GM19025 (cell line): ENCODE measurements around the gene FLNA.
A peak's percentile ranks its signal among the peaks of the same experiment; 100 is the strongest.
"Not testable (repeated sequence)": the region's sequence is repeated elsewhere in the genome, so short reads cannot be mapped to it uniquely, and the experiment has no call there.

ENCODE experiments used
- ATAC-seq: cut with Tn5 transposase; IDR thresholded peaks from one replicate; pipeline ENCODE4 v1.9.1; 2021; ENCODE audit warnings: mild to moderate bottlenecking, low read depth, moderate library complexity; ENCODE audit not compliant: unreplicated experiment

FLNA gene

DNA sequence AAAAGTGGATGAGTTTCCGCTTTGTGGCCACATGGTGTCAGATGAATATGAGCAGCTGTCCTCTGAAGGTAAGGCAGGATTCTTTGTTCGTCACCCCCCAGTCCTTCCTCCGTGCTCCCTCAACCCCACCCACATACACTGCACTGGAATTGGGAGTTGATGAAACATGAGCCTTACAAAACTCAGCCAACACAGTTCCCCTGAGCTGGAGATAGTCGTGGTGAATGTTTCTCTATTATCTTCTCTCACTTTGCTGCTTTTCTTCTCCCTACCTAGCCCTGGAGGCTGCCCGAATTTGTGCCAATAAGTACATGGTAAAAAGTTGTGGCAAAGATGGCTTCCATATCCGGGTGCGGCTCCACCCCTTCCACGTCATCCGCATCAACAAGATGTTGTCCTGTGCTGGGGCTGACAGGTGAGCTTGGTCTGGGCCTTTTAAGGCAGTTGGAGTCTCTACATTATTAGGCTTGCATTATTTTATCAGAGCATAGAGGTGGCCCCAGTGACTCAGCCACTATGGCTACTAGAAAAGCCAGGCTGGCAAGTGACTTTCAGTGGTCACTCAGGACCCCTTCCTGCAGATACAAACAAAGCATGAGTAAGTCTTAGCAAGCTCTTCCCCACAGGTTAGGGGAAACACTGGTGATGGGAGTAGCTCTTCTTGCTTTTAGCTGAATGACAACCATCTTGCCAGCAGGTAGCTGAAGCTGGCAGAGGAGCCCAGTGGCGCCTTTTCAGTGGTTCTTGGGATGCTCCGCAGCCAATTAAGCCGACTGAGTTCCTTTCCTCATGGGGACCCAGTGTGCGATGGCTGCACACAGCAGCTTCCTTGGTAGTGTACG is 25.3 kb upstream of the FLNA start:
- ATAC-seq, result no peak

- ATAC-seq, result no peak
Observed at GRCh38 chrX:154398668-154399526, 24.5 kb upstream of the FLNA start.

DNA sequence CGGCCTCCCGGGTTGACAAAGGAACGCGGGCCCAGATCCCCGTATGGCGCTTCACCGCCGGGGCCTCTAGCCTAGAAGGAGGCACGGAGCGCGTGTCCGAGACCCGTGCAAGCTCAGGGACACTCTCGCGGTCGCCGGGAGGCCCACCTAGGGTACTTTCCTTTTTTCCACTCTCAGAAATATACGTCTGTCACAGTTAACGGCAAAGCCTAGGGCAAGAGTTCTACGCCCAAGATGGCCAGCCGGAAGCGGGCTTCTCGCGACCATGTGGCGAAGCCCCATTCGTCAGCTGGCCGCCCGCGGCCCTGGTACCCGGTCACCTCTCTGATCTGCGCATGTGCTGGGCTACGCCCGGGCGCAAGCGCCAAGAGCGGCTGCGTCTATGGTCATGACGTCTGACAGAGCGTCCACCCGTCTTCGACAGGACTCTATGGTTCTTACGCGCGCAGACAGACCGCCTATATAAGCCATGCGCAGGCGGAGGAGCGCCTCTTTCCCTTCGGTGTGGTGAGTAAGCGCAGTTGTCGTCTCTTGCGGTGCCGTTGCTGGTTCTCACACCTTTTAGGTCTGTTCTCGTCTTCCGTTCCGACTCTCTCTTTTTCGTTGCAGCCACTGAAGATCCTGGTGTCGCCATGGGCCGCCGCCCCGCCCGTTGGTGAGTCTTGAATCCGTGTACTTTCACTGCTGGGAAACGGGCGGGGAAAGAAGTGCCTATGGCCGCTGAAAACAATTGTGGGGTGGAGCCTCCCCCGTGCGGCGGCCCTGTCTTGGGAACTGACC is 23.6 kb upstream of the FLNA start, which contains the start of gene RPL10:
Gene RPL10 (plus strand): TSS at position 490 of the 780 bp plus-strand sequence. CDS start 143 bp downstream, at position 633.
- peak; percentile 73 for ATAC-seq

DNA sequence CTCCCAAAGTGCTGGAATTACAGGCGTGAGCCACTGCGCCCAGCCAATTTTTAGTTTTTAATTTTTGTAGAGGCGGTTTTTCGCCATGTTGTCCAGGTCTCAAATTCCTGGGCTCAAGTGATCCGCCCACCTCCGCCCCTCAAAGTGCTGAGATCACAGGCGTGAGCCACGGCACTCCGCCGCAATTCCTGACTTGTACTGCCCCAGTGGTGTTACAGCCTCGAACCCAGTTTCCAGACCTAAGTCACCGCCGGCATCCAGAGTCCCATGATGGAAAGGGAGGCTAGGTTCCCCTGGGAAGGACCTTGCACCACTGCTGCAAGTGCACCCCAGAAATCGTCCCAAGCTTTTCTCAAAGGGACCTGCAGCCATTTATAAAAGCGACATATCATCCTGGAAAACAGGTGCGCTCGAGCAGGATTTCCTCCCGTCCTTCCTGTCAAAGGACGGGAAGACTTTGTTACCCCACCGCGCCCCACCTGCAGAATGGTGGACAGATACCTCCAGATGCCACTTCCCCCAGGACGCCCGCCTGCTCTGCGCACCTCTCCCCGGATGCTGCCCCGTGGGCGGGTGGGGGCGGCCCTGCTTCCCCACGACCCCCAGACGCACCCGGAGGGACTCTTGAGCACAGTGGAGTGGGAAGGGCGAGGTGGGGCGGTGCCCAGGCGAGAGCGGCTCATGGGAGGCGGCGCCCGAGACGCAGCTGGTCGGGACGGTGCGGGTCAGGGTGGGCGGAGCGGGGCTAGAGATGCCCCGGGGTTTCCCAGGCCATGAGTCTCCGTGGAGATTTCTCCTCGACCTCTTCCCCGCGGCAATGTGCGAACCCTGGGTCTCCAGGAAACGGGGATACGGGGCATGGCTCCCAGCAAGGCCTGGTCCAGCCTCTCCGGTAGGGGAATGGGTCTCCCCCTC is 22.8 kb upstream of the FLNA start:
- ATAC-seq, result peak; percentile 55

DNA sequence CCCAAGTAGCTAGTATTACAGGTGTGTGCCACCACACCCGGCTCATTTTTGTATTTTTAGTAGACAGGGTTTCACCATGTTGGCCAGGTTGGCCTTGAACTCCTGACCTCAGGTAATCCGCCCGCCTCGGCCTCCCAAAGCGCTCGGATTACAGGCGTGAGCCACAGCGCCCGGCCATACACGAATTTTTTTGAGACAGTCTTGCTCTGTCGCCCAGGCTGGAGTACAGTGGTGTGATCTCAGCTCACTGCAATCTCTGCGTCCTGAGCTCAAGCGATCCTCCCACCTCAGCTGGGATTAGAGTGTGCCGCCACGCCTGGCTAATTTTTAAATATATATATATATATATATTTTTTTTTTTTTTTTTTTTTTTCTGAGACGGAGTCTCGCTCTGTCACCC is 21.9 kb upstream of the FLNA start:
- ATAC-seq, result not testable (repeated sequence)

DNA sequence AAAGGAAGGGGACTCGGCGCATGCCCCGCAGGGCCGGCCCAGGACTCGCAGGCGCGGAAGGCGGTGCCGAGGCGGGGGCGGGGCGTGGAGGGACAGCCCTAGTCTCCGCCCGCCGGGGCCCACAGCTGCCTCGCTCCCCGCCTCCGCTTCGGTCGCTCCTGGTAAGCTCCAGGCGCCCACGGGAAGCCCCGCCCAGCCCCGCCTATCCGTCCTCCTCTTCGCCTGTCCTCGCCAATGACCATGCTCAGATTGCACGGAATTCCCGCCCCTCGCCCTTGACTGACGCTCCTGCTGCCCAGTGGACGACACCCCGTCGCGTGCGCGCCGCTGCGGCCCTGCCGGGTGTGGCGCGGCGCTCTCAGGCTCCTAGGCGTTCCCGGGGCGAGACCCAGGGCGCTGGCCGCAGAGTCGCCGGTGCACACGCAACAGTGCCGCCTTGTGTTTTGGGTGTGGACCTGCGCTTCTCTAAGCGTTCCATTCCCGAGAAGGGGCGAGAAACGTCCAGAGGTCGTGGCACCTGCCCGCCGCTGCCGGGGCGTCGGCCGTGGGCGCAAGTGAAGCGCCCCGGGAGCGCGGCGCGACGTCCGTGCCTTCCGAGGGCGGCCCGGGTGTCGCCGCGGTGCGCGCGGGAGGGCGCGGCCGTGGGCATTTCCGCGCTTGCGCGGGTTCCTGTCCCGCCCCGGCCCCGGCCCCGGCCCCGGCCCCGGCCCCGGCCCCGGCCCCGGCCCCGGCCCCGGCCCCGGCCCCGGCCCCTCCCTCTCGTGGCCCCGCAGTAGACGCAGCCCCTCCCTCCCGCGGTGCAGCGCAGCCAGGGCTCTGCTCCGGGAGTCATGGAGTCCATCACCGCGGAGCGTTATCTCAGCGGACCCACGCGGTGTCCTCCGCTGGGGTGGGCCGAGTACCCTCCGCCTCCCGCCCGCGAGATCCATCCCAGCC is 15.6 kb upstream of the FLNA start:
- peak; percentile 65 for ATAC-seq

DNA sequence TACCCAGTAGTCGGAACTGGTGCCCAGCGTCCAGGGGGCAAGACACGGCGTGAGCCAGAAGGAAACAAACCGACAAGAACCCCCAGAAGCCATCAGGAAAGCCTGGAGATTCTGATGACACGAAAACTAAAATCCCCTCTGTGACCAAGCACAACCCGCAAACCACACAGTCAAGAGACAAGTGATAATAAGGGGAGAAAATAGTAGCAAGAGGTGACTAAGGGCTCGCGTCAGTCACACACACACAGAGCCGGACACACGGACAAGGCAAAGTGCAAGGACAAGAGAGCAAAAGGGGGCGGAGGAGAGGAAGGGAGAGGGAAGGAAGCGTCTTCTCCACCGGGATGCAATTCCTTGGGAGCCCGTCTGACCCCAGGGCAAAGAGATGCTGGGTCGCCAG is 14.2 kb upstream of the FLNA start:
- not testable (repeated sequence) for ATAC-seq

DNA sequence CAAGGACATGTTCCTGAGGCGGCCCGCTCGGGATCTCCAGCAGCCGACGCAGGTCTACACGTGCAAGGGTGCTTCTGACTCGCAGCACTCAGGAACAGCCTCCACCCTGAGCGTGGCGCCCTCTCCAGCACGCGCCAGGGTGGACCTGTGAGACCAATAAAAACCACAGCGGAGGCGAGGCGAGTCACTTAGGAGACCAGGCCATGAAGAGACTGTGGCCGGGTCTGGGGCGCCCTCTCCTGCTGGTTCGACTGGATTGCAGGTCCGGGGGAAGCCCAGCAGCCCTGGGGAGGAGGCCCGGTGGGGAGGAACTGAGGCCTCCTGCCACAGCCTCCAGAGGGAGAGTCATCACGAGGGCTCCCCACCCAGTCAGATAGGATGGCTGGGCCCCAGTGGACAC is 13.7 kb upstream of the FLNA start:
- ATAC-seq, result not testable (repeated sequence)

DNA sequence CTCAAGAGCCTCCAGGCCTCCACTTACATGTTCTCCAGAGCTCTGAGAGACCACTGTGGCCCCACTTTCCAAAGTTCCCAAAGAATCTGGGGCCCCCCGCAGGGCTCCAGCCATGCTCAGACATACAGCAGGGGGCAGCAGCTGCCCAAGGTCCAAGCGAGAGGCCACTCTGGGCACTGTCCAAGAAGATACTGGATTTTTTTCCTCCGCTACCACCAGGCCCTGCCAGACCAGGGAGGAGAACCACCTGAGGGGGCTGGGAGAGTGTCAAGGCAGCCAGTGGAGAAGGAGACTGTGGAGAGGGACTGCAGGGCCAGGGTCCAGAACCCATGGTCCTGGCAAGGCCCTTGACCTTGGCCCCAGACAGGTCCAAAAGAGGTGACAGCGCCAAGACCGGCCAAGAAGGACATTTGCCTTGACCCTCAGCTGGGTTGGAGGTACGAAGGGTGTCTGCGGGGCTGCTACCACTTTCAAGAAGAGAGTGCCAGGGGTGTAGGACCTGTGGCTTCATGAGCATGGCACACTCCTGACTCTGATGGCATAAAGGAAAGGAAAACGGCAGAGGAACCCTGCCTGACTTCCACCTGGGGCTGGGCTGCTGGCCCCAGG is 10.0 kb upstream of the FLNA start:
- no peak for ATAC-seq

DNA sequence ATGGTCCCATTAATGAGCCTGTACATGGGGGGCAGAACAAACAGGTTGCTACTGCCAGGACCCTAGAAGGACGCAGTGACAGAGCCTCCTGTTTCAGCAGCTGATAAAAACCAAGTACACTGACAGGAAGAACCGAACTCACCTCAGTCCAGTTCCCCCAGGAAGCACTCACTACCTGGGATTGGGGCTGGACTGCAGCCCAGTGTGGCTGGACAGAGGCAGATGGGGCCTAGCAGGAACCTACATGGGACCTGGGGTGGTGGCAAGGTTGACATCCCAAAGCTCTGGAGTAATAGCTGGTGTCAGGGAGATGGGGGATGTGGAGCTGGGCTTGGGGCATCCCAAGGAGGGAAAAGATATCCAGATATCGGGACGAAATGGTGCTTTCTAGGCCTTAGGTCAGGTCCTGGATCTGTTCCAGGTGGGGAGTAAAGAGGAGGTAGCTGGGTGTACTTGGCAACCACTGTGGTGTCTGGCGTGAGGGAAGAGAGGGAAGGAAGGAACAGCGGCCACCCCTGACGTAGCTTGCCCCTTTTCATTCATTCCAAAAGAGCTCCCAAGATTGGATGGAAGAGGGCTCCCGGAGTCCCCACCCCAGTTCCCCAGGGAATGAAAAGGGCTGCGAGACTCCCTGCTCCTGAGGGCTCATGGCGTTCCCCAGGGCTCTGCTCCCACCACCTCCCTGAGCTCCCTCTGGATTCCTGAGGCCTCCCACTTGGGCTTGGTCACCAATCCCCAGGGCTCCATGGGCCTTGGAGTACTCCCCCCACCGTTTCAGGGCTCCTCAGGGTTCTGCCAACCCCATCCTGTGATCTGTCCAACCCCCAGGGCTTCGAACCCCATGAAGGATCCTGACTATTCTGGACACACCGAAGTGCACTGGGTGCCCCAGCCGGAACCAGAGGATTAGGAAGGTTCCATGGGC is 9.2 kb upstream of the FLNA start:
- ATAC-seq, result no peak

- ATAC-seq, result no peak
Observed at GRCh38 chrX:154382483-154383069, 8.1 kb upstream of the FLNA start.

- ATAC-seq, result no peak
Observed at GRCh38 chrX:154381271-154381670, 6.8 kb upstream of the FLNA start.

GRCh38 chrX:154380787-154381186 is 6.4 kb upstream of the FLNA start:
- ATAC-seq, result no peak

GRCh38 chrX:154380153-154380552 is 5.7 kb upstream of the FLNA start:
- ATAC-seq, result no peak

- ATAC-seq, result no peak
Observed at GRCh38 chrX:154379569-154379951, 5.1 kb upstream of the FLNA start.

DNA sequence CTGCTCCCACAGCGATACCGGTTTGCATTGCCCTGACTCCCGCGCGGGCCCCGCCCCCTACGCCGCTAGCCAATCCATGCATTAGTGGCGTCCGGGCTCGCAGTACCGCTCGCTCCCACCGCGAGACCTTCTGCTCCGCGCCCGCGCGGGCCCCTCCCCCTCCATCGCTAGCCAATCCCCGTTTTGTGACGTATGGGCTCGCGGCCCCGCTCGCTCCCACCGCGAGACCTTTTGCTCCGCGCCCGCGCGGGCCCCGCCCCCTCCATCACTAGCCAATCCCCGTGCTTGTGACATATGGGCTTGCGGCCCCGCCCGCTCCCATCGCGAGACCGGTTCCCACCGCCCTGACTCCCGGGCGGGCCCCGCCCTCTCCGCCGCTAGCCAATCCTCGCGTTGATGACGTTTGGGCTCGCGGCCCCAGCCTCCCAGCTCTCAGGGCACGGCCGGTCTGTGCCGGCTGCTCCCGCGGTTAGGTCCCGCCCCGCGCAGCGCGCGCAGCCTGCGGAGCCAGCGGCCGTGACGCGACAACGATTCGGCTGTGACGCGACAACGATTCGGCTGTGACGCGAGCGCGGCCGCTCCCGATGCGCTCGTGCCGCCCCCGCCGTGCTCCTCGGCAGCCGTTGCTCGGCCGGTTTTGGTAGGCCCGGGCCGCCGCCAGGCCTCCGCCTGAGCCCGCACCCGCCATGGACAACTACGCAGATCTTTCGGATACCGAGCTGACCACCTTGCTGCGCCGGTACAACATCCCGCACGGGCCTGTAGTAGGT is 4.5 kb upstream of the FLNA start, which contains the start of gene EMD:
Gene EMD (plus strand): TSS at position 497 of the 770 bp plus-strand sequence. CDS start 190 bp downstream, at position 687.
- ATAC-seq, result peak; percentile 75
